HCT116 (cell line): ENCODE results near the gene RCC2.

Experiments used
- EGR1 ChIP-seq: IDR thresholded peaks from 2 replicates; pipeline ENCODE4 v1.6.1; 2012; ENCODE audit warnings: low read depth
- POLR2A ChIP-seq: IDR thresholded peaks from 2 replicates; pipeline ENCODE4 v1.7.0; 2011; ENCODE audit warnings: borderline replicate concordance; ENCODE audit not compliant: insufficient read depth, insufficient read length; ENCODE audit errors: extremely low read depth
- POLR2AphosphoS5 ChIP-seq: IDR thresholded peaks from 2 replicates; pipeline ENCODE4 v1.6.1; 2011; ENCODE audit warnings: mild to moderate bottlenecking, low read depth, low read length, moderate library complexity
- SIN3A ChIP-seq: IDR thresholded peaks from 2 replicates; pipeline ENCODE4 v1.6.1; 2012; ENCODE audit warnings: low read depth
- ZBTB33 ChIP-seq: IDR thresholded peaks from 2 replicates; pipeline ENCODE4 v1.6.1; 2011; ENCODE audit warnings: mild to moderate bottlenecking, low read length, moderate library complexity; ENCODE audit not compliant: insufficient replicate concordance; ENCODE audit errors: extremely low read depth
- ZFX ChIP-seq: fragments of 450-650 bp; IDR thresholded peaks from 2 replicates; pipeline ENCODE4 v1.6.1; 2017
- ZNF274 ChIP-seq: fragments of 200-500 bp; sonication (Bioruptor generic); IDR thresholded peaks from 2 replicates; pipeline ENCODE4 v1.6.1; 2014; ENCODE audit warnings: mild to moderate bottlenecking, low read depth, low read length, inconsistent platforms
- TF ChIP-seq, protein P1 (sequence below), 3 experiments: fragments of 200-600 bp in 1 of 3; sonication (generic) in 1 of 3; IDR thresholded peaks in 2 of 3; conservative IDR thresholded peaks in 1 of 3; 2 replicates each; pipeline ENCODE4 v1.5.1; 2012 to 2017; ENCODE audit warnings: low read depth in 2 of 3, low read length in 2 of 3, antibody characterized with exemption in 1 of 3, borderline replicate concordance in 1 of 3, control low read depth in 1 of 3, mild to moderate bottlenecking in 1 of 3, mixed read lengths in 1 of 3, mixed run types in 1 of 3, moderate library complexity in 1 of 3; ENCODE audit not compliant: insufficient read depth in 1 of 3

- TF ChIP-seq POLR2A, result no peak
- no peak for TF ChIP-seq ZNF274
- TF ChIP-seq, protein P1, sequence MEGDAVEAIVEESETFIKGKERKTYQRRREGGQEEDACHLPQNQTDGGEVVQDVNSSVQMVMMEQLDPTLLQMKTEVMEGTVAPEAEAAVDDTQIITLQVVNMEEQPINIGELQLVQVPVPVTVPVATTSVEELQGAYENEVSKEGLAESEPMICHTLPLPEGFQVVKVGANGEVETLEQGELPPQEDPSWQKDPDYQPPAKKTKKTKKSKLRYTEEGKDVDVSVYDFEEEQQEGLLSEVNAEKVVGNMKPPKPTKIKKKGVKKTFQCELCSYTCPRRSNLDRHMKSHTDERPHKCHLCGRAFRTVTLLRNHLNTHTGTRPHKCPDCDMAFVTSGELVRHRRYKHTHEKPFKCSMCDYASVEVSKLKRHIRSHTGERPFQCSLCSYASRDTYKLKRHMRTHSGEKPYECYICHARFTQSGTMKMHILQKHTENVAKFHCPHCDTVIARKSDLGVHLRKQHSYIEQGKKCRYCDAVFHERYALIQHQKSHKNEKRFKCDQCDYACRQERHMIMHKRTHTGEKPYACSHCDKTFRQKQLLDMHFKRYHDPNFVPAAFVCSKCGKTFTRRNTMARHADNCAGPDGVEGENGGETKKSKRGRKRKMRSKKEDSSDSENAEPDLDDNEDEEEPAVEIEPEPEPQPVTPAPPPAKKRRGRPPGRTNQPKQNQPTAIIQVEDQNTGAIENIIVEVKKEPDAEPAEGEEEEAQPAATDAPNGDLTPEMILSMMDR (IDR thresholded peaks at IDR 0.05 in 2 of 3, conservative IDR thresholded peaks at IDR 0.05 in 1 of 3; ENCODE audit: borderline replicate concordance in 1 of 3, insufficient read depth in 1 of 3, low read depth in 2 of 3, low read length in 2 of 3), result no peak
- TF ChIP-seq ZFX, result no peak
- no peak for TF ChIP-seq SIN3A
- TF ChIP-seq POLR2AphosphoS5, result no peak
- TF ChIP-seq EGR1, result no peak
- no peak for TF ChIP-seq ZBTB33
Observed at GRCh38 chr1:17358557-17358956, 80.9 kb downstream of the RCC2 start.
